Measurements from ENCODE around the gene MICA.
"Not testable (repeated sequence)": the region's sequence is repeated elsewhere in the genome, so short reads cannot be mapped to it uniquely, and the experiment has no call there.

The MICA gene

DNA sequence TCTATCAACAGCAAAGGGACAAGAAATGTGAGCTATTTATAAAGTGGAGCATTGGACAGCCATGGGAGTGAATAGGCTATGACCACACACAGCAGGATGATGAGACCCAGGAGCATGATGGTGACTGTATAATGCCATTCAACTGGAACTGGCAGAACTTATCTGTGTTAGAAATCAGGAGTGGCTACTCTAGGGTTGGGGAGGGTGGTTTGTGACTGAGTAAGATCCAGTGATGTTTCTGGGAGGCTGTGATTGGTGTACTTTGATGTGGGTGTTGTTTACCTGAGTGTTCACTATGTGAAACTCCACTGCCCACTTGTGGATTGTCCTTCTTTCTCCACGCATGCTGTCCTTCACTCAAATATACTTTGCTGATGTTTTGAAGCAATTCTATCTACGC, 34.9 kb upstream of the MICA start:
- no peak overlapping the region for H3K4me3 ChIP-seq (ENCODE audit: low read length)
- no peak for TF ChIP-seq ZNF274 (IDR thresholded peaks at IDR 0.05; ENCODE audit: low read depth, low read length)

DNA sequence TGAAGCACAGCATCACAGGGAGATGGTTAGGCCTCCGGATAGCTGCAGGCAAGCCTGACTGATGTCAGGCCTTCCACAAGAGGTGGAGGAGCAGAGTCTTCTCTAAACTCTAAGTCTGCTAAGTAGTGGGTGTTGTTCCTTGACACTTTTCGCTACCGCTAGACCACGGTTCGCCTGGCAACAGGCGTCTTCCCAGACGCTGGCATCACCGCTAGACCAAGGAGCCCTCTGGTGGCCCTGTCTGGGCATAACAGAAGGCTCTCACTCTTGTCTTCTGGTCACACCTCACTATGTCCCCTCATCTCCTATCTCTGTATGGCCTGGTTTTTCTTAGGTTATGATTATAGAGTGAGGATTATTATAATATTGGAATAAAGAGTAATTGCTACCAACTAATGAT, 29.3 kb upstream of the MICA start:
- not testable (repeated sequence) for H3K4me3 ChIP-seq (ENCODE audit: low read length)

DNA sequence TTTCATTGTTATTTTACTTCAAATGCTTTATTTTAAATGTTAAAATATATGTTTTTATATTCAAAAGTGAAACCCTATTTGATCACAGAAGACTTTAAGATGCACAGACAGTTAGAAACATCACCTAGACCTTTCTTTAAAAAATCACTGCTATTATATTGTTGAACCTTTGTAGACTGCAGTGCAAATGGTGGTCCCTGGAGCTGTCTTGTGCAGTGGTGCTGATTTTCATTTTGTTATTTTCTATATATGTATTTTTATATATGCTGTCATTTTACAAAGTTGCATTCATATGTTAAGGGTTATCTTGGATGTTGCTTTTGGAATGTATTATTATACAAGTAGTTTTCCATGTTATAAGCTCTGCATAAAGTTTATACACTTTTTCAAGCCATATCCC, 27.7 kb upstream of the MICA start:
- no peak for TF ChIP-seq ZNF274 (IDR thresholded peaks at IDR 0.05; ENCODE audit: low read depth, low read length)
- H3K4me3 ChIP-seq (ENCODE audit: low read length) = no peak overlapping the region

DNA sequence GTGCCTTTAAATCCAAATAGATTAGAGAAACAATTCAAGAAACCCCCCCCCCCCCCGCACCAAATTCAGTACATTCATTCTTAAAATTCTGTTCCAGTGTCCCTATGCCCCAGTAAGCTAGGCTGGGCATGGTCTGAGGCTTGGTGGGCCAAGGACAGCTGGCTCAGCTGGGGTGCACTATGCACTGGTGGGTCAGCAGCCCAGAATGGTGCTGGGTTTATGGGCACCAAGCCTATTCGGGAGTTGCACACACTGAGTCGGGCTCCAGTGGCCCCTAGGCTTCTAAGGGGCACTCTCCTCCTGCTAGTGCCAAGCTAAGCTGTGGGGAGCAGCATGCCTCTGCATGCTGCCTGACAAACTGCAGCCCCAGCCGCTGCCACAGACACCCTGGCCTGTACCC, 26.4 kb upstream of the MICA start:
- H3K4me3 ChIP-seq (ENCODE audit: low read length) = no peak overlapping the region
- no peak for TF ChIP-seq ZNF274 (IDR thresholded peaks at IDR 0.05; ENCODE audit: low read depth, low read length)

DNA sequence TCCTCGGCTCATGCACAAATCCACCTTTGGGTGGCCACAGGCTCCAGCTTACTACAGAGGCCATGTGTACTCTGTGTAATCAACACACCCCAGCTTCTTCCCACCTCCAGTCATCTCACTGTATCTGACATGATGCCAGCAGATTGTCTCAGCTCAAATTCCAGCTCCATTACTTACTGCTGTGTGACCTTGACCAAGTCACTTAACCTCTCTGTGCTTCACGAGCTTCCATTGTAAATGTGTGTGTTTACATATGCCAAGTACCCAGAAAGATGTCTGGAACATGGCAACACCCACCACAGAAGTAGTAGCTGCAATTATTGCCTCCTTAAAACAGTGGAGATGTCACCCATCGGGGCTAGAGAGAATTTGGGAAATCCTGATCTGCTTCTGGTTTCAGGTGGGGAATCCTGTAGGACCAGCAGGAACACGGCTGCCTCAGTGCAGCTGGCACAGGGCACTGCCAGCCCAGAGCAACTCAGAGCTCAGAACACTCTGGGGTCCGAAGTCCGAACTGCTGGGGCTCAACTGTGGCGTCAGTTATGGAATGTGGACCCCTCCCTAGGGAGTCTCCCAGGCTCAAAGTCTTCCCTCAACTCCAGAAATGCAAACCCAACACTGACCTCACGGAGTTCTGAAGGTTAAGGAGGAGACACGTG, 25.2 kb upstream of the MICA start:
- no peak for TF ChIP-seq ZNF274 (IDR thresholded peaks at IDR 0.05; ENCODE audit: low read depth, low read length)

DNA sequence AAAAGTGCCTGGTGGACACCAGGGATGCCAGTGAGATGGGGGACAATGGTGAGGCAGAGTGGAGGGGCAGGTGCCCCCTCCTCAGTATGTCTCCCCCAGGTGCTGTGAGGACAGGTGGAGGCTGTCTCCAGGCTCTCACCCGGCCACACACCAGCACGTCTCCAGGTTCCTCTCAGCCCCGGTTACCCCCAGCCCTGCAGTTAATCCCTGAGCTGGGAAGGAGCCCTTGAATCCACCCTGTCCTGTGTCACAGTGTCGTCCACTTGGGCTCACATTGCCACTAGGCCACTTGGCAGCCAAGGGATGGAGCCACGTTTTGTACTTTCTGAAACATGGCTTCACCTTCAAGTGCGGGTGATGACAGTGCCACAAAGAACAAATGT, 24.7 kb upstream of the MICA start:
- no peak overlapping the region for H3K4me3 ChIP-seq (ENCODE audit: low read length)
- no peak for TF ChIP-seq ZNF274 (IDR thresholded peaks at IDR 0.05; ENCODE audit: low read depth, low read length)

More for the DNA sequence above, 25.2 kb upstream of the MICA start:
- H3K4me3 ChIP-seq (ENCODE audit: low read length) = no peak overlapping the region

DNA sequence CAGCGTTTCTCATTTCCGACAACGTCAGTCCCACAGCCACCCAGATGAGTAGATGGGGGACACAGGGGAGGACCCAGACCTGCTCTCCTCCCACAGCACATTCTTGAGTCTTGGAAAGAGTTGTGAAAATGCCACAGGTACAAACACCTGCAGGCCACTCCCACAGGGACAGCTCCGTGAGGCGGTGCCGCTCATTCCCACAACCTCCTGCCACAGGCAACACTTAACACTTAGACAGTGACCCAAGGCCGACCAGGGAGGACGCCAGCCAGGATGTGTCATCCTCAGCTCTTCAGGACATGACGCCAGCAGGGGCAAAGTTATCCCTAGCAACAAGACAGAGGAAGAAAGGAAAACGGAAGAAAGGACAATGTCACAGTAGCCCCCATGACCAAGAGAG, 23.5 kb upstream of the MICA start:
- no peak overlapping the region for H3K4me3 ChIP-seq (ENCODE audit: low read length)
- no peak for TF ChIP-seq ZNF274 (IDR thresholded peaks at IDR 0.05; ENCODE audit: low read depth, low read length)

DNA sequence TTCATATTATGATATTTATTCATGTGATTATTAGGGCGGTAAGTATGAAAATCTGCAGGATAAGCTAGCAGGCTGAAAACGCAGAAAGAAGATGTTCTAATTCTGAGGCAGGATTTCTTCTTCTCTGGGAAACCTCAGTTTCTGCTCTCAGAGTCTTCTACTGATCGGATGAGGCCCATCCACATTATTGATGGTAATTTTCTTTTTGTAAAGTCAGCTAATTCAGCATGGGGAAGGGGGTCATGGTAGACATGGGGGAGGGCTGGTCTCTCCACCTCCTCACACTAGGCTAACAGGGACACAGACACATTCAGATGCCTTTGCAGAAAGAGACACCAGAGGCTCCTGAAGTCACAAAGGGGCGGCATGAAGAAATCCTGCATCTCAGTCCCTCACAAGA, 21.7 kb upstream of the MICA start:
- no peak for TF ChIP-seq ZNF274 (IDR thresholded peaks at IDR 0.05; ENCODE audit: low read depth, low read length)

DNA sequence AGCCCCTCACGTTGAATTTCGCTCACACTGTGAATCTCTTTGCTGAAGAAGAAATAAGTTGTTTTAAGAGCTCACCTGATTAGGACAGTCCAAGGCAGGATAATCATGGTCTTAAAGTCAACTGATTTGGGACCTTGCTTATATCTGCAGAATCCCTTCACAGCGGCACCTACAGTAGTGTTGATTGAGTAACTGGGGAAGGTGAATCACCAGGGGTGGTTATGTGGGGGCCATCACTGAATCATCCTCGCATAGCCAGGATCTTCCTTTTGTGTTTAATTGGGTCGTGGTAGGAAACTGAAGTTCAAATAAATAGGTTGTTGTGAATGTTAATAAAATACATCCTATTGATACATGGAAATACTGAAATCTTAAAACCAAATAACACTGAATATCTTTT, 20.2 kb upstream of the MICA start:
- H3K4me3 ChIP-seq (ENCODE audit: low read length) = no peak overlapping the region
- no peak for TF ChIP-seq ZNF274 (IDR thresholded peaks at IDR 0.05; ENCODE audit: low read depth, low read length)

More for the DNA sequence above, 21.7 kb upstream of the MICA start:
- H3K4me3 ChIP-seq (ENCODE audit: low read length) = no peak overlapping the region

DNA sequence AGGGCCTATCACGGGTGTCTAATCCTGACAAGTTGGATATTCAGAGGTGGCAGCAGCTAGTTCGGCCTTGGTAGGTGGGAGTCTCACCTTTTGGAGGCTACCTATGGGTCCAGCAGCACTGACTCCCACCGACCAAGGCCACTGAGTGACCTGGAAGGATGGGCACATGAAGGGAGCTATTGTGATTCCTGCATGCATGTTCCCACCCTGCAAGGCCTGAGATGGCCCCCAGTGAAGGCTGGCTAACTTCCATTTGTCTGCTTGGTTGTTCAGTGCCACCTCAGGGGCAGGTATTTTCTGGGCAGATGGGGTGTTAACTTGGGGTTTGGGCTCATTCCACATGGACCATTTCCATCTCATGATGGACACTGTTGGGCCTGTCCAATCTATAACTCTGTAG, 18.4 kb upstream of the MICA start:
- no peak overlapping the region for H3K4me3 ChIP-seq (ENCODE audit: low read length)
- TF ChIP-seq ZNF274 (IDR thresholded peaks at IDR 0.05; ENCODE audit: low read depth, low read length) = no peak

DNA sequence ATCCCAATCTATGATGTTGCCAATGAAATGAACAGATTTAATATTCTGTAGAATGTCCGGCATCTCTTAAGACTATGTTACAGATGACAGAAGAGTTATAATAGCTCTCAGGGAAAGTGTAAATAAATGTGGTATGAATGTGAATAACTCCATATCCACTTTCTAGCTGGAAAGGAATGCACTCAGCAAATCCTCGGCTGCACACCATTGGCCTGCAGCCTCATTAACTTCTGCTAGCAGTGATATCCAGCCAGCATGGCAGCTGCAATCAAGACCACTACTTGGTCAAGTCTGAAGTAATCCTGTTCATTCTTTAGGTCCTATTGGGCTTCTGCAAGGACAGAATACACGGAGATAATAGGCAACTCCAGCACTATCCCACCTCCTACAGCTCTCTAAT, 17.3 kb upstream of the MICA start:
- H3K4me3 ChIP-seq (ENCODE audit: low read length) = no peak overlapping the region
- TF ChIP-seq ZNF274 (IDR thresholded peaks at IDR 0.05; ENCODE audit: low read depth, low read length) = no peak

DNA sequence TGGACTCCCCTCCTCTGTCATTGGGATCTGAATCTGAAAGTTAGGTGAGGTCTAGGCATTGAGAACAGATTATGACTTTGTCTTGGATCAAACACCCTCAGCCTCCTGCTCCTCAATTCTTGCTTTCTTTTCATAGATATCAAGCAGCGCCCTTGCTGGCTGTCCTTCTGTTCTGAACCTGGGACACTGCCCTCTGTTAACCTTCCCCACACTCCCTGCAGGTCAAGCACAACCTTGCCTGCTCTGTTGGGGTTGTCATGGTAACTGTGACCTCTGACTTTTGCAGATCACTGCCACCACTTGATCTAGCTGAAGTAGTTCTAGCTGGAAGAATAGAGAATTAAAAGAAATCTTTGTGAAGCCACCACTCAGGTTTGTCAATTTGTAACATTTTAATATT, 16.4 kb upstream of the MICA start:
- TF ChIP-seq ZNF274 (IDR thresholded peaks at IDR 0.05; ENCODE audit: low read depth, low read length) = no peak
- H3K4me3 ChIP-seq (ENCODE audit: low read length) = no peak overlapping the region

DNA sequence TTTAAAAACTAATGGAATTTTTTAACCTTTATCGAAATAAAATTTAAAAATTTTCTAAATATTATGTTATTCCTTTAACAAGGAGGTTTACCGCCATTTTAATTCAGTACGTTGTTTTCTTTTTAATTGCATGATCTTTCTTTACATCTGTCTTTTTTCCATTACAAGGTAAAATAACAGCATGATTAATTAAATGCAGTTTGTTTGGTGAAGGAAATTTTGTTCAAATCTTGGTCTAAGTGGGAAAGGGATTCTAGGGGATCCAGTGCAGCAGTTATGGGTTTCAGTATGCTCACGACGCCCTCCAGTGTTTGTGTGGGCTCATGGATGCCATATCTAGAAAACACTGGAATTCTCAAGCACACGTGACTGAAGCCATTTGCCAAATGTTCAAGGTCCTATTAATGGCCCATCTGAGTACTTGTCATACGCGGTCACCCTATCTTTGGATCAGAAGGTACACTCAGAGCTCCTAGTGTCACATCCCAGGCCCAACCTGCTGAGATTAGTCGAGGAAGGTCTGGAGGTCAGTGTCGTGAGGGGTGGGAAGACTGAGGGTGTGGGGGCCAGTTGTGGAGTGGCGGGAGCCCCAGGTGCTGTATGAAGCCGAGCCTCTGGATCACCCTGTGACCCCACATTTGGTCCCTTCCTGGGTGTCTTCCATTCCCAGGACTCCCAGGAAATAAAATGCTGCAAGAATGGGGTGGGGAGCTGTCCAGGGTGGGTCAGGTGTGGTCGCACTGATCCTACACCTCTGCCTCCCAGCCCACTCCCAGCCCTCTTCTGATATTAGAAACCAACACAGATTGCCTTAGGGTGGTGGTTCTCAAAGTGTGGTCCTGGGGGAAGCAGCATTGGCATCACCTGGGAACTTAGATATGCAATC, 14.2 kb upstream of the MICA start:
- not testable (repeated sequence) for H3K4me3 ChIP-seq (ENCODE audit: low read length)

DNA sequence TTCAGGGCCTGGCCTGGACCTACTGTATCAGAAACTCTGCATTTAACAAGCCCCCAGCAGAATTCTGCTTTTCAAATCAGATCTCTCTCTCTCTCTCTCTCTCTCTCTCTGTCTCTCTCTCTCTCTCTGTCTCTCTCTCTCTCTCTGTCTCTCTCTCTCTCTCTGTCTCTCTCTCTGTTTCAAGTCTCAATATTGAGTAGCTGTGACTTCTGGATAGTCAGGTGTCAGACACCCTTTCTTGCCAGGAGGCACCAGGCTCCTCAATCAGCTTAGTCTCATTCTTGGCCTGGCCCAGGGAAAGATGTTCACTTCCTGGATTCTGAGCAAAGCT, 13.6 kb upstream of the MICA start:
- not testable (repeated sequence) for H3K4me3 ChIP-seq (ENCODE audit: low read length)

DNA sequence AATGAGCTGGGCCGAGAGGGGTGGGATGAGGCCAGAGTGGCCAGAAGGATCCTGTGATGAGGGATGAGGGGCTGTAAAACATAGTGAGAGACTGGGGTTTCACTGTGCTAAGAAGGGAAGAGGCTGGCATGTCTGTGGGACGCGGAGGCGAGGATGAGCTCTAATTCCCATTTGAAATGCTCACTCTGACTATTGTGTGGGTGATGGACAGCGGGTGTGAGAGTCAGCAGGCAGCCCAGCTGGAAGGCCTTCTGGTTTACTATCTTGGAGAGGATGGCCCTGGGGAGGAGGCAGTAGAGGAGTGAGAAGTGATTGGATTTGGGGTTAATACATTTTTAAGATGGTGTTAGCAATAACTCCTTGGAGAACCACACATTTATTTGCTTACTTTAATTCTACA, 9.5 kb upstream of the MICA start:
- no peak overlapping the region for H3K4me3 ChIP-seq (ENCODE audit: low read length)
- TF ChIP-seq ZNF274 (IDR thresholded peaks at IDR 0.05; ENCODE audit: low read depth, low read length) = no peak

DNA sequence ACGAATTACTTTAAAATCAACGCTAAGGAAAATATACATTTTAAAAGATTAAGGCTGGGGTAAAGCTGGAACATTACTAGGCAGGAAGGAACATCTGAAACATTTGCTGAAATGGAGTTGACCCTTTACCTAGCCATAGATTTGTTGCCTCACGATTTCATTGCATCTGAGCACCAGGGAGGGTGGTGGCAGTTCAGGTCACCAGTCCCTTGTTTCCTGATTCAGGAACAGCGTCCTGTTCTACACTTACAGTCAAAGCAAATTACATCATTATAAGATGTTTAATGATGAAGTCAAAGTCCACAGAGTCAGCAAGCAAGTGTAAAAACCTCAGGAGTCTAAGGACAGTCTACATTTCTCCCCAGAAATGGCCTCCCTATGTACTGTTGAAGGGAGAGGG, 9.0 kb upstream of the MICA start:
- no peak for TF ChIP-seq ZNF274 (IDR thresholded peaks at IDR 0.05; ENCODE audit: low read depth, low read length)
- H3K4me3 ChIP-seq (ENCODE audit: low read length) = no peak overlapping the region

Data from GM08714 (cell line).